Stimulated activated naive CD8-positive, alpha-beta T cell treated with anti-CD3 and anti-CD28 coated beads, Interleukin-15, Interleukin-2, amounts not matched to agents 100 U/mL and 50 U/mL, for 24 hours (primary cell): ENCODE data around the gene SLC1A4.

Source experiments
- ATAC-seq: fragments of 150-1000 bp; cut with Tn5 transposase; one replicate; pipeline ENCODE4 v1.10.0; 2021
- DNase-seq: peaks from one replicate; pipeline ENCODE4 v3.0.0; 2021

SLC1A4 gene

GRCh38 chr2:65053199-65053598 is 64.0 kb downstream of the SLC1A4 start:
- no peak for DNase-seq
- no peak for ATAC-seq

GRCh38 chr2:65054749-65055421 is 65.7 kb downstream of the SLC1A4 start:
- no peak for ATAC-seq
- DNase-seq = no peak

GRCh38 chr2:65055422-65056214 is 66.4 kb downstream of the SLC1A4 start:
- ATAC-seq (peak; percentile 36), DNase-seq (peak; percentile 60)

GRCh38 chr2:65056215-65057053 is 67.2 kb downstream of the SLC1A4 start, which contains the start of gene CEP68:
CEP68 (plus strand) TSS chr2:65056416; CDS start chr2:65069445, 13,029 bp downstream.
- DNase-seq (peak; percentile 96), ATAC-seq (peak; percentile 96)

- ATAC-seq (no peak), DNase-seq (no peak)
Observed at GRCh38 chr2:65057054-65057375, 67.8 kb downstream of the SLC1A4 start.

GRCh38 chr2:65057391-65058052 is 68.3 kb downstream of the SLC1A4 start:
- peak; percentile 38 for DNase-seq

GRCh38 chr2:65059071-65059470 is 69.9 kb downstream of the SLC1A4 start:
- DNase-seq (no peak), ATAC-seq (no peak)

More at GRCh38 chr2:65057391-65058052, 68.3 kb downstream of the SLC1A4 start:
- peak; percentile 56 for ATAC-seq

- no peak for DNase-seq
Observed at GRCh38 chr2:65061146-65061909, 72.1 kb downstream of the SLC1A4 start.

GRCh38 chr2:65061910-65062339 is 72.7 kb downstream of the SLC1A4 start:
- ATAC-seq (no peak), DNase-seq (no peak)

More at GRCh38 chr2:65061146-65061909, 72.1 kb downstream of the SLC1A4 start:
- no peak for ATAC-seq

GRCh38 chr2:65062843-65063825 is 73.9 kb downstream of the SLC1A4 start:
- DNase-seq (no peak), ATAC-seq (no peak)

GRCh38 chr2:65064728-65065552 is 75.7 kb downstream of the SLC1A4 start:
- ATAC-seq (peak; percentile 67), DNase-seq (no peak)

- DNase-seq (no peak), ATAC-seq (no peak)
Observed at GRCh38 chr2:65067806-65068553, 78.8 kb downstream of the SLC1A4 start.

- DNase-seq (no peak), ATAC-seq (no peak)
Observed at GRCh38 chr2:65069439-65069824, 80.2 kb downstream of the SLC1A4 start.

- ATAC-seq (peak; percentile 62), DNase-seq (no peak)
Observed at GRCh38 chr2:65070172-65070830, 81.1 kb downstream of the SLC1A4 start.

GRCh38 chr2:65070856-65071255 is 81.7 kb downstream of the SLC1A4 start:
- DNase-seq (no peak), ATAC-seq (no peak)

GRCh38 chr2:65071499-65072180 is 82.4 kb downstream of the SLC1A4 start:
- DNase-seq (no peak), ATAC-seq (no peak)
